Activated CD8-positive, alpha-beta memory T cell treated with anti-CD3 and anti-CD28 coated beads, Interleukin-2, amount 50 U/mL, for 1 hour (primary cell): ENCODE measurements around the gene KIF11.

ENCODE experiments used
- DNase-seq: peaks from one replicate; pipeline ENCODE4 v3.0.0-alpha.2; 2020; ENCODE audit errors: extremely low read depth

Gene KIF11

DNA sequence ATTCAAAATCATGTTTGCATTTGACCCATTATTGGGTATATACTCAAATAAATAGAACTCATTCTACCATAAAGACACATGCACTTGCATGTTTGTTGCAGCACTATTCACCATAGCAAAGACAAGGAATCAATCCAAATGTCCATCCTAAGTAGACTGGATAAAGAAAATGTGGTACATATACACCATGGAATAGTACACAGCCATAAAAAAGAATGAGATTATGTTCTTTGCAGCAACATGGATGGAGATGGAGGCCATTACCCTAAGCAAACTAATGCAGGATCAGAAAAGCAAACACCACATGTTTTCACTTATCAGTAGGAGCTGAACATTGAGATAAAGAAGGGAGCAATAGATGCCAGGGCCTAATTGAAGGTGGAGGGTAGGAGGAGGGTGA is 84.8 kb downstream of the KIF11 start:
- DNase-seq, result no peak

DNA sequence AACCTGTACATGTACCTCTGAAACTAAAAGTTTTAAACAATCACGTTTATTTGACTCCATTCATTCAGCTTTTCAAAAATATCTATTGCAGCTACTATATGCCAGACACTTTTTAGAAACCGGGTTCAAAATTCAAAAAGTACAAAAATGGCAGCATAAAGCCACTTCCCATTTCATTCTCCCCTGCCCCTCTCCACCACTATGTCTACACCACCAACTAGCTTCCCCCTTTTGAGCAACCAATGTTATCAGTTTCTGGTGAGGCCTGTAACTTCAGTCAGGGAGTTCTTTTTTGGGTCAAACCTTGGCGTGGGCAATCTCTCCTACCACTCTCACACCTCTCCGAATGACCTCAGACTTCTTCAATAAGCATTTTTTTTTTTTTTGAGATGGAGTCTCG is 85.3 kb downstream of the KIF11 start:
- no peak for DNase-seq

DNA sequence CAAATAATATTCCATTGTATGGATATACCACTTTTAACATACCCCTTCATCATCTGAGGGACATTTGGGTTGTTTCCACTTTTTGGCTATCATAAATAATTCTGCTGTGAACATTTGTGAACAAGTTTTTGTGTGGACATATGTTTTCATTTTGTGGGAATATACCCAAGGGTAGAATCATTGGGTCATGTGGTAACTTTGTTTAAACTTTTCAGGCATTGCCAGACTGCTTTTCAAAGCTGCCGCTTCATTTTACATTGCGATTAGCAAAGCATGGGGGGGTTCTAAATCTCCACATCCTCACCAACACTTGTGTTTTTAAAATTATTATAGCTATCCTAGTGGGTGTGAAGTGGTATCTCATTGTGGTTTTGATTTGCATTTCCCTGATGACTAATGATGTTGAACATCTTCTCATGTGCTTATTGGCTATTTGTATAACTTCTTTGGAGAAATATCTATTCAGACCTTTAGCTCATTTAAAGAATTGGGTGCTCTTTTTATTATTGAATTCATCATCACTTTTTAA is 88.4 kb downstream of the KIF11 start:
- no peak for DNase-seq

DNA sequence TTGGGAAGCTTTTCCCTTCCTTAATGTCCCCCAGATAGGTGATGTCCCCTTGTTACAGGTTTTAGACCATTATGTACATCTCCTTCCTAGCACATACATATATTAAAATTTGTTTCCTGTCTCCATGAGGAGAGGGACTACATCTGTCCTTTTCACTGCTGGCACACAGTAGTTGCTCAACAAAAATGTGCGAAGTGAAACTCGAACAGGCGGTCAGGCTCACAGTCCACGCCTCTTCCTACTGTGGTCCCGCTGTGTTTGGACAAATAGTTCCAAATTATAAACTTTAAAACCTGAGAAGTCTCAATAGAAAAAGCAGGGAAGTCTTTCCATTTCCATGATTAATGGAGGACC is 95.6 kb downstream of the KIF11 start:
- no peak for DNase-seq

DNA sequence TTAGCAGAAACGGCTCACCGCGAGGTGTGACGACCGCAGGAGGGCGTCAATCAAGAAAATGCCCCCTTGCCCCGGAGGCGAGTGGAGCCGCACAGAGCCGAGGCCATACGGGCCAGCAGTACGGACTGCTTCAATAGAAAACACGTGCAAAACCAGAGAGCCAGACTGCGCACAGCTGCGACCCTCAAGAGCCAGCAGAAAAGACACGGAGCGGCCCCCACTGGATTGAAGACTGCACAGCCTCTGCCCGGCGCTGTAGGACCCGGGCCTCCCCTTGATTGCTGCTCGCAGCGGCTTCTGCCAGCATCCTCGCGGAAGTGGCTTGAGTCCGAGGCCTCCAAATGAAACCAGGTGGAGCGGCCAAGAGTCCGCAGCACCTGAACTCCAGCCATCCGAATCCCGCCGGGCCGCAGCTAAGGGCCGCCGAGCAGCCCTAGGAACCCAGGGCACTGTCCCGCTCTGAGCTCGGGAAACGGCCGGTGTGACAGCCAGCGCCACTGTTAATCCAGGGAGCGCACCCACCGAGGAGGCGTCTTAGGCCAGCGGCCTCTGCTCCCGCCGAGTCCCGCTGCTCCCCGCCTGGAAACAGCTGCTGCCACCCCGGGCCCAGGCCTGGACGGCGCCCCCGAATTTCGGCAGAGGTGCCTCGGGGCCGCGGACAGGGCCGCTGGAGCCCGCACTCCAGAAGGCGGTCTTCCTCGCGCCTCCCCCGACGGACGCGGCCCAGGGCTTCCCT is 96.2 kb downstream of the KIF11 start:
- DNase-seq, result no peak

DNA sequence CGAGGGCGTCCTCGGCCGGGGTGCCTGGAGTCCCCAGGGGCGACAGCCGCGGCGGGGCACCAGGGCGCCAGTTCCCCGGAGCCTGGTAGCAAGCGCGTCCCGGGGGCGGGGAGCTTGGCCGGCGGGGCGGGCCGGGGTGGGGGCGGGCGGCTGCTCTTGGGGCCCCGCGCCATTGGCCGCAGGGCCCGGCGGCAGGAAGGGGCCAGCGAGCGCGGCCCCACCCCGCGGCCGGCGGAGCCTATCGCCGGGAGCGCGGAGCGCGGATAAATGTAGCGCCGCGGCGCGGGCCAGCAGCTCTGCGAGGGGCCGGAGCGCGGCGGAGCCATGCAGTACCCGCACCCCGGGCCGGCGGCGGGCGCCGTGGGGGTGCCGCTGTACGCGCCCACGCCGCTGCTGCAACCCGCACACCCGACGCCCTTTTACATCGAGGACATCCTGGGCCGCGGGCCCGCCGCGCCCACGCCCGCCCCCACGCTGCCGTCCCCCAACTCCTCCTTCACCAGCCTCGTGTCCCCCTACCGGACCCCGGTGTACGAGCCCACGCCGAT is 96.8 kb downstream of the KIF11 start, which contains the start of gene HHEX:
Gene HHEX (plus strand): TSS at position 293 of the 548 bp plus-strand sequence. CDS start 32 bp downstream, at position 325.
- no peak for DNase-seq

DNA sequence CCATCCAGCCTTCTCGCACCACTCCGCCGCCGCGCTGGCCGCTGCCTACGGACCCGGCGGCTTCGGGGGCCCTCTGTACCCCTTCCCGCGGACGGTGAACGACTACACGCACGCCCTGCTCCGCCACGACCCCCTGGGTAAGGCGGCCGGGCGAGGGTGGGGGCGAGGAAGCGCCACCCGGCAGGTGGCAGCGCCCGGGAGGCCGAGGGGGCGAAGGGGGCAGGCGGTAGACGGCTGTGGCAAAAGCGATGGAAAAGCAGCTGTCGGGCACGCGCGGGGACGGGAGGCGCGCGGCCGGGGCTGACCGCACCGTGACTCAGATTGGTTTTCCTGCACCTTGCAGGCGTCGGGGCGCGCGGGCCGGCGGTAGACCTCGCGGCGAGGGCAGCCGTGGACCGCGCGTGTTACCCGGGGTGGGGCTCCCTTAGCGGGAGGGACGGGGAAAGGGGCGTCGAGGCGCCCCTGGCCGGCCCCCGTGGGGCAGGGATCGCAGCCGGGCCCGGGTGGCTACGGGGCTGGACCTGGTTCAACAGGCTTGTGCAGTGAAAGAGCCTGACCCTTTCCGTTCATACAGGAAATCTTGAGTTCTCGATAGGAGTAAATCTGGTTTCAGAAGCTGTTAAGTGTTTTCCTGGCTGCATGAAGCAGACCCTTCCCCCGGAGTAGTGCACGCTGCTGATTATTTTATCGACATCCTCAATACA is 97.4 kb downstream of the KIF11 start:
- peak; percentile 29 for DNase-seq

DNA sequence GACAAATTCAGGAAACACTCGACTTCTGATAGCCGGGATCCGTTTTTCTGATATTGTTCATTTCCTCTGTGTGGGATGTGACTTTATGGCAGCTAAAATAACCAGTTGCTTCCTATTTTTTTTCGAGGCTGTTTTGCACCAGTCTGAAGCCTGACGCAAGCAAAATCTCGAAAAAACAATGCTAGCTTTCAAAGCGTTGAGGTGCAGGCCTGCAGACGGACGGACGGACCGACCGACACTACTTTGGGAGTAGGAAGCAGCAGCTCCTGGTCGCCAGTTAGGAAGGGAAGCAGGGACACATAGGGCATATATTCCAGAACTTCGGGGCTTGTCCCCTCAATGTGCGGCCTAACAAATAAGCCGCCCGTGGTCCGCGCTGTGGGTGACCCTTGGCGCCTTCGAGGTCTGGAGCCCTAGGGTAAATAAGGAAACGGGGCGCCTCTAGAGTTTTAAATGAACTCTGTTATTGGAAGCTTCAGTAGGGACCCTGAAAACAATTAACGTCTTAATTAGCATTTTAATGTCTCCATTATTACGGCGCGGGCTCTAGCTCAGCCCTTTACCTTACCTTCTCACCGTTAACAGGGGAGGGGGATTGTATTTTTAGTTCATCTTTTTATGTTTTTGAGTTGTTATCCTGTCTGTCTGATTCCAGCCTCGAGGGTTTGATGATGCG is 98.1 kb downstream of the KIF11 start:
- no peak for DNase-seq

DNA sequence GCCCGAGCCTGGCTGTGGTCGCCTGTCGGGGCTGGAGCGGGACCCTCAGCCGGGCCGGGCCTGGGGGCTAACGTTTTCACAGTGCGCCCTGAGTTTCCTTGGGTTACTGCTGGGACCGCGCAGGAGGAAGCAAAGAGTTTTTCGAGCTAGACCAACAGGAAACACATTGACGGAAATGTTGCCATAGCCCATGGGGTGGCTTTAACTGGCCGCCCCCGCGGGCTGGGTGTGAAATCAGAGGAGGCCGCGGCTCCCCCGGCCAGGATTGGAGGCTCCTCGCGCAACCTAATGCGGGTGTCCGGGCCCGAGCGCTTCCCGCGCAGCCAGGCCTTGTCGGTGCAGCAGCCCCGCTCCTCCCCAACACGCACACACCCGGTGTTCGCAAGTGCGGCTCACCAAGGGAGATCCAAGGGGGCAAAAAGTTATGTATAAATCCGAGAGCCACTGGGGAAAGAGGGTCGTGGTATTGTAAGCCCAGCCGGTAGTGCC is 98.7 kb downstream of the KIF11 start:
- DNase-seq, result no peak

DNA sequence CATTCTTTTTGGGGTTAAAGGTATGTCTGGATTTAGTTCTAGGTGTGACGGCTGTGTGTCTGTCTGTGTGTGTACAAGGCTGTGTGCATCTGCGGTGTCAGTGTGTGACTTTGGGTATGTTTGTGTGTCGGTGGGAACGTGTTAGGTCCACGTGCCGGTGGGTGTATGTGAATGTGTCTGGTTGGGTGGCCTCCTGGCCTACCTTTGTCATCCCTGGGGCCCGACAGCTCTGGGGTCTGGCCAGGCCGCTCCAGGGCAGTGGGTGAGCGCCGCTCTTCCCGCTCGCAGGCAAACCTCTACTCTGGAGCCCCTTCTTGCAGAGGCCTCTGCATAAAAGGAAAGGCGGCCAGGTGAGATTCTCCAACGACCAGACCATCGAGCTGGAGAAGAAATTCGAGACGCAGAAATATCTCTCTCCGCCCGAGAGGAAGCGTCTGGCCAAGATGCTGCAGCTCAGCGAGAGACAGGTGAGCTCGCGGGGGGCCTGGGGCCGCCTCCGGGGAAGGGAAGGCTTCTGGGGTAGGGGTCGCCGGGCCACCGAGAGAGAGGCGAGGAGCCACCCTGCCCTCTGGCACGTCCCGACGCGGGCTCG is 99.2 kb downstream of the KIF11 start:
- no peak for DNase-seq

DNA sequence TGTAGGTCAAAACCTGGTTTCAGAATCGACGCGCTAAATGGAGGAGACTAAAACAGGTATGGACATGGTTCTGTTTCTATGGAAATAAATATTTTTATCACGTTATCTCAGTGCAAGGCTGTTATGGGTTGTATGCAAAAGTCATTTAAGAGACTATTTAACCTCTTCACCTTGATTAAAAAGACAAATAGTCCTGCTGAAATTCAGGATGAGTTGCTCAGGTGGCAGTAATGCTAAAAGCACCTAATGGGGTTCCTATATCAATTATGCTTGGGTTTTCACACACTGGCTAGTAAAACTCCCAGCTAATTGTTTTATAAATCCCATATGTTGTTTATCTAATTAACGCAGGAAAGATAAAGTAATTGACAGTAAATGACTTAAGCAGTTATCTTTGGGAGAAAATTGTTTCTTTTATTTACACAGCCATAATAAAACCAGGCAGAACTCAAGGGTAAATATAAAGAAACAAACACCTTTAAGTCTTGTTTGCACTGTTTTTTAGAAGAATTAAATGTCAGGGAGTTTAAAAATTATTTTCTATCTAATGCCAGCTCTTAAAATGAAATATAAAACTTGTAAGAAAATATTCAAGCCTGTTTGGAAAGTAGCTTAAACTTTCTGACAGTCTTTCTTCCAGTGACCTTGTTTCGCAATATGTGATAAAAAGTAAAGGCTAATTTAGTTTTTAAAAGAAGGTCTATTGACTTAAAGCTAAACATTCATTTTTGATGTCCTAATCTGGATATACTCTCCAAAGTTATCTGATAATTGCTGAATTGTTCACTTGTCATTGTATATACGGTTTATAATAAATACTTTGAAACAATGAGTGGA is 100.0 kb downstream of the KIF11 start:
- DNase-seq, result no peak

DNA sequence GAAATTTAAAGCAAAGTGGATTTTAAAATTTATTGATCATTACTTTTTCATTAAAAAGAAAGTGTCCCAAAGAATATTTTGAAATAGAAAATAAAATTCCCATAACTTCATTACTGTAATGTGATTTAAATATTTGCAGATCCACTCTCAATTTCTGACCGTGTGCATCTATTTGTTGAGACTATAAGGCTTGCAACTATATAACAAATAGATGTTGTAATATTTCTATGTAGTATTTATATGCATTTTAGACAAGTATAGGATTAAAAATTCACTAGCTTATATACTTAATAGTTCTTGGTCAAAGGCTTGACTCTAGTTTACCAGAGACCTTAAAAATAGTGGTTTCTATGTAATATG is 100.6 kb downstream of the KIF11 start:
- DNase-seq, result no peak

DNA sequence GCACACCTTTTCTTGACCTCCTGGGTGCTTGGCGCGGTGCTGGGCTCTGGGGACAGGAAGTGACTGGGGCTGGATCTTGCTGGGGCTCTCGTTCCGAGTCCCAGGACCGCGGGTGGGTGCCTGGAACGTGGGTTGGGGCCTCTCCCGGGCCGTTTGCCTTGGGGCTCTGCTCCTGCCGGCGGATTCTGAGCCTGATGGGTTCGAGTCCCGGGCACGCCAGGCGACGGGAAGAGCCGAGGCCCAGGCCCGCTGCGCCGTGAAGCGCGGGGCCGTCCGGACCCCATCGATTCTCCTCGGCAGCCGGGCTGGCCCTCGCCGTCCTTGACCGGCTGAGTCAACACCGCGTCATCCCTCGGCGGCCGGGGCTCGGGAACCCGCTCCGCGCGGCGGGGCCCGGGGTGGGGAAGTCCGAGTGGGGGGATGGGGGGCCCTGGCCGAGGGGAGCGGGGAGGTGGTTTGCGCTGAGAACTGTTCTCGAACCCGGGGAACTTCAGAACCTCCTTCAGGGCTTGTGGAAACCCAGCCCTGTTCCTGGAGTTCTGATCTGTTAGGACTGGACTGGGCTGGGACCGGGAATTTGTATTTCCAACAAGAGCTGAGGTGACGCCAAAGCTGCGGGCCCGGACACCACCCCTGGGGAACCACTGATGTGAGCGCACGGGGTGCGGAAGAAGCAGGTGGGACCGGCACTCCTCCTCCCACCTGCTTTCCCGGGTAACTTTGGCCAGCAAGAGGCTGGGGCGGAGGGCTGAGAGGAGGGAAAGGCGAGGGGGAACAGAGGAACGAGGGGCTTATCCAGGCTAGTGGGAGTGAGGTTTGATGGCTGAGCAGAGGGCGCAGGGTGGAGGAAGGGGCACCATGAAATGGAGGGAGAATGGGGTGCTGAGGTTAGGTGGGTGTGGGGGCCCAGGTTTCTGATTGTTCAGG is 103.0 kb downstream of the KIF11 start:
- no peak for DNase-seq

DNA sequence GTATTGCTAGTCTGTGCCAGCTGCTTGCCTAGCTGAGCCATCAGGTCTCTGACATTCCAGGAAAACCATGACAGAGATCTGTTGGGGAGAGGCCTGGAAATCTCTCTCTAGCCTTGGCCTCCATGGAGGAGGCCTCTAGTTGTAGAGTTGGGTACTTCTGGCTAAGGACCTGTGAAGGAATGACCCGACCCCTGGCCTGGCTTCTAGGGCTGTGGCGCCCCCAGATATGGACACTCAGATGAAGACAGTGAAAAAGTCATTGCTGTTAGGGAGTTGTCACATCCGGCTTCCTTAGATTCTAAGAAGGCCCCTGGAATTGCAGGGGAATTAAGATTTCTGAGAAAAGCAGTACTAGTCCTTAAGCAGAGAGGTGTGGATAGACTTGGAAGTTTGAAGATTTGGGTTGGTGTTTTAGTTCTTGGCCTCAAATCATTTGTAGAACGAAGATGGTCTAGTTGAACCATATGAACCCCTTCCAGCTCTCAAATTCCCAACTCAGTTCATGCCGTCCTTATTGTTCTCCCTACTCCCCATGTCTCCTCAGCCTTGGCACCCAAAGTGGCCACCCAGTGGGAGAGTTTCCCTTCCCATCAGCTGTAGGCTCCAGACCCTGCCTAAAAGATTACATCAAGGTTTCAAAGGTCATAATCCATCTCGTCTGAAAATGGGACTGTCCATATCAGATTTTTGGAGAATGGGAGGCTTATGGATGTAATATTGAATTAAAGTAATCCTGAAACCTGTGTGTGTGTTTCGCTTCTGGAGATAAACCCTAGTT is 103.9 kb downstream of the KIF11 start:
- no peak for DNase-seq

DNA sequence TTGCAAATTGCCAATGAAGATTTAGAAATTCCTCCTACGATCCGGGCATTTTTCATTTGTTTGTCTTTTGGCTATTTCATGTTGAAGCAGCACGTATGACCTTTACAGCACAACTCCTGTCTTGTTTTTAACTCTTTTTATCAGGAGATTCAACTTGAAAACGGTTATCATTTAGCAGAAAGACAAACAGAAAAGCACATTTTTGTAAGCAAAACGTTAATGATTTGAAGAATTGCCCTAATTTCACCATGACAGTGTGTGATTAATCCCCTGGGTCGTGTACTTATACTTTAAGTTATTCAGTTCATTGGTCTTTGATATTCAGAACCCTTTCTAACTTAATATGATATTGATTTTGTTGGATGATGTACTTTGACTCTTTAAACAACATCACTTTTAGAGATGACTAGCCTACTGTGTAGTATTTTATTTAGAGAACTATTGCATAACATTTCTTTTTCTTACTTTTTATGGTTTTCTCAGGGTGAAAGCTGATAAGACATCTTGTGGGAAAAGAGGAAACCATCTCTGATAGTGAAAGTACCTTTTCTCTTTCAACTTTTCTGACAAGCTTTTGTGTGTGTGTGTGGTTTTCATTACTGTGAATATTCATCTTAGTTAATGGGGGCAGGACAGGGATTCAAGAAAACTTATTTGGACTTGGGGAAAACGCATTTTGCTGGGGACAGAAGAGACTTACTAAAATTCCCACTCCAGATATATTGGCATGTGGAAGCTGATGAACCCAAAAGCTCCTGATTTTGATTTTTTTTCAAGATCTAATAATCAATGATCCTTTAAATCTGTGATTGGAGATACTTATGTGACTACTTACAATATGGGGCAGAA is 105.0 kb downstream of the KIF11 start:
- DNase-seq, result no peak

DNA sequence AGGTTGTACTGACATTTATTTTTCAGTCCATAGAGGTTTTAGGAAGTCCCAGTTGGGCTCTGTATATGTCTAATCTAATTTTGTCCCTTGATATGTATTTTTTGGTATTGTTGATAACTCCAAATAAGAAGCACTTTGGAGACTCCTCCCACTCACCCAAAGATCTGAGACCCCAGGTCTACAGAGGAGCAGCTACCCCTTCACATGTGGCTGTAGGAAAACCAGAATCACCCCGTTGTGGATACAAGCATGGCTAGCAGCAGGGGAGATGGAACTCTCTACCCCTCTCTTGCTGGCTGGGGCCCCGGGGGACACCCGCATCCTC is 106.2 kb downstream of the KIF11 start:
- DNase-seq, result no peak

DNA sequence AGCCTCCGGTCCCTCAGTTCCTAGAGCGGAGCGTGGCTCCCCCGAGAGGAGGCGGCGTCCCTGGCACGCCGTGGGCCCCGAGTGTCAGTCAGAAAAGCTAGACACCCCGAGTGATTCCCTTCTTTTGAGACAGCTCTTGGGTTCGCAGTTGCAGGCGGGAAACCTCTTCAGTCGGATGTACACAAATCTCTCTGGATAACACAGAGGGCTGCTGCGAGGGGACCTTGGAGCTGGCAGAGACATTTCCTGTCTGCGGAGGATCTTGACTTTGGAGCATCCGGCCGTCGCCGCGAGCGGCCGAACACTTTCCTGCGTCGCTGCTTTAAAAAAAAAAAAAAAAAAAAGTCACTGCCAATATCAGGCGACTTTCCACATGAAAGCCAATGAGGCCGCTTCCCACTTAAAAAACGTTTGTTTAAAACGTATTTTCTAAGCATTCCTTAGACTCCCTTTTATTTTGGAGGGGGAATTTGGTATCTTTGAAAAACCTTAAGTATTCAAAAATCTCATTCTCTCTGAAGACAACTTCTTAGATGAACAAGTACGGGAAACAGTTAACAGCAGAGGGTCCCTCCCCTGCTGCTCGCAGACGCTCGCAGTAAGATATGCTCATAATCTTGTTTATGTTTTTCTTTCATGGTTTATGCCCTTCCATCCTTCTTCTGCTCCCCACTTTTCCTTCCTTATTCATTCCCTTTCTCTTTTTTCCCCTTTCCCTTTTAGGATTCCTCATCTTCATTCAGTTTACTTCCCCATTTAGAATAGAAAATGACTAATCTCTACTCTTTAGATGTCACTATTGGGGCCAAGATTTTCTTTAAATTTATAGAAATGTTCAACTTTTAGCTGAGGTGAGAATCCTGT is 106.8 kb downstream of the KIF11 start:
- no peak for DNase-seq
